ENCODE measurements around the gene ABCB6. TPM values are rescaled to one million over a fixed set of nuclear protein-coding genes. Genes with fewer than 3 reads are reported as not detected.

ABCB6 gene
- total RNA-seq, 4 donors from 2014 or later: 22.1 to 45.3 (median 31.6) TPM

- 40 to 71% methylated on average over 3 to 6 of the region's 6 CpGs for WGBS, 2 donors
- TF ChIP-seq, protein P1, sequence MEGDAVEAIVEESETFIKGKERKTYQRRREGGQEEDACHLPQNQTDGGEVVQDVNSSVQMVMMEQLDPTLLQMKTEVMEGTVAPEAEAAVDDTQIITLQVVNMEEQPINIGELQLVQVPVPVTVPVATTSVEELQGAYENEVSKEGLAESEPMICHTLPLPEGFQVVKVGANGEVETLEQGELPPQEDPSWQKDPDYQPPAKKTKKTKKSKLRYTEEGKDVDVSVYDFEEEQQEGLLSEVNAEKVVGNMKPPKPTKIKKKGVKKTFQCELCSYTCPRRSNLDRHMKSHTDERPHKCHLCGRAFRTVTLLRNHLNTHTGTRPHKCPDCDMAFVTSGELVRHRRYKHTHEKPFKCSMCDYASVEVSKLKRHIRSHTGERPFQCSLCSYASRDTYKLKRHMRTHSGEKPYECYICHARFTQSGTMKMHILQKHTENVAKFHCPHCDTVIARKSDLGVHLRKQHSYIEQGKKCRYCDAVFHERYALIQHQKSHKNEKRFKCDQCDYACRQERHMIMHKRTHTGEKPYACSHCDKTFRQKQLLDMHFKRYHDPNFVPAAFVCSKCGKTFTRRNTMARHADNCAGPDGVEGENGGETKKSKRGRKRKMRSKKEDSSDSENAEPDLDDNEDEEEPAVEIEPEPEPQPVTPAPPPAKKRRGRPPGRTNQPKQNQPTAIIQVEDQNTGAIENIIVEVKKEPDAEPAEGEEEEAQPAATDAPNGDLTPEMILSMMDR (IDR thresholded peaks at IDR 0.05): no peak
- TF ChIP-seq POLR2A (IDR thresholded peaks at IDR 0.05): no peak
- H3K4me3 ChIP-seq: no peak overlapping the region
- intact Hi-C loops (cut with DNase I): loop anchor here (10.0 kb wide), 1 partner anchor 46 kb away; the partner anchor contains the start of gene ABCB6
- H3K9me3 ChIP-seq: no peaks in the 10 kb centered on the region
- H3K4me1 ChIP-seq: peaks cover 0 to 20% (median 10%) of the 10 kb centered on the region in 3 donors
- peaks cover 6 to 22% (median 11%) of the 10 kb centered on the region in 3 donors for H3K36me3 ChIP-seq
- no peak overlapping the region for H3K27ac ChIP-seq
- H3K27me3 ChIP-seq: no peaks in the 10 kb centered on the region
- DNase-seq: no peak
Observed at GRCh38 chr2:219168526-219168925, 50.2 kb downstream of the ABCB6 start.

- peaks cover 0 to 20% (median 10%) of the 10 kb centered on the region in 3 donors for H3K4me1 ChIP-seq
- DNase-seq: no peak
- no peaks in the 10 kb centered on the region for H3K27me3 ChIP-seq
- H3K27ac ChIP-seq: no peak overlapping the region
- H3K4me3 ChIP-seq: no peak overlapping the region
- WGBS, 2 donors: 66 to 77% methylated on average over 3 to 5 of the region's 5 CpGs
- H3K36me3 ChIP-seq: peaks cover 5 to 17% (median 6%) of the 10 kb centered on the region in 3 donors
- intact Hi-C loops (cut with DNase I): loop anchor here (10.0 kb wide), 1 partner anchor 47 kb away; the partner anchor contains the start of gene ABCB6
- TF ChIP-seq, protein P1 (IDR thresholded peaks at IDR 0.05): no peak
- TF ChIP-seq POLR2A (IDR thresholded peaks at IDR 0.05): no peak
- H3K9me3 ChIP-seq: no peaks in the 10 kb centered on the region
Observed at GRCh38 chr2:219167997-219168396, 50.8 kb downstream of the ABCB6 start.

DNA sequence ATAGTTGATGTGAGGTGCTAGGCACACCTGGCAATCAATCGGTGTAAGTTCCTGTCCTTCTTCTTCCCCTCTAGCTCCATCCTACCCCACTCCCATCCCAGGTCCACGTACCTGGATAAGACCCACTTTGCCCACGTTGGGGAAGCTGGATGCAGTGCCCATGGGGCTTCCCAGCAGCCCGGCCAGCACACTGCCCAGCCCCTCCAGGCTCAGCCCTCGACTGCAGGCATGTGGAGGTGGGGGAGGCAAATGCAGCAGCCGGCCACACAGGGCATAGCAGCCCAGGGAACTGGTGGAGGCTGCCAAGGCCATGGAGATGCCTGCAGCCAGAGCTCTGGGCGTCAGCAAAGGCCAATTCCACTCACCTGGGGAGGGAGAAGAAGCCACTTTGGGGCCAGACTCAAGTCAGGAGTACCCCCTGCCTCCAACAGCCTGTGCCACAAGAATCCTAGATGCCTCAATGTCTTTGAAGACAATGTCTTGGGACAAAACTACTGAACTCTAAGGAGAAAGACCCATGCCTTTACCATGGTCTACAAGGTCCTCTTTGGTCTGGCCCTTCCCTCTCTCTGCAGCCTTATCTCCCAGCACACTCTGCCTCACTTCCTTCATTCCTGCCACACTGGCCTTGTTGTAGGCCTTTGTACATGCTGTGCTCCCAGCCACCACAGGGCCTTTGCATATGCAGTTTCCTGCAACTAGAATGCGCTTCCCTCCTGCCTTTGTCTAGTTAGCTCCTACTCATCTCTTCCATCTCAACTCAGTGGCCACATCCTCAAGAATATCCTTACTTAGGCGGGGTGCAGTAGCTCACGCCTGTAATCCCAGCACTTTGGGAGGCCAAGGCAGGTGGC lies 53.5 kb downstream of the ABCB6 start:
- WGBS, 2 donors: 57 to 81% methylated on average over 1 to 7 of the region's 10 CpGs
- H3K36me3 ChIP-seq: no peaks in the 10 kb centered on the region
- intact Hi-C loops (cut with DNase I): loop anchor here (10.0 kb wide), 1 partner anchor 50 kb away; the partner anchor contains the start of gene ABCB6
- TF ChIP-seq, protein P1 (IDR thresholded peaks at IDR 0.05): no peak
- no peak for TF ChIP-seq POLR2A (IDR thresholded peaks at IDR 0.05)
- no peak overlapping the region for H3K4me3 ChIP-seq
- H3K27me3 ChIP-seq: no peaks in the 10 kb centered on the region
- H3K27ac ChIP-seq: no peak overlapping the region
- no peaks in the 10 kb centered on the region for H3K9me3 ChIP-seq
- H3K4me1 ChIP-seq: peaks cover 0 to 8% (median 0%) of the 10 kb centered on the region in 3 donors
- no peak for DNase-seq

- no peak for TF ChIP-seq POLR2A (IDR thresholded peaks at IDR 0.05)
- TF ChIP-seq, protein P1 (IDR thresholded peaks at IDR 0.05): no peak
- WGBS, 2 donors: 89 to 93% methylated on average over 5 to 6 of the region's 6 CpGs
- Histone ChIP-seq H3K27ac (no peak overlapping the region), H3K36me3 (peaks cover 0 to under 1% (median 0%) of the 10 kb centered on the region in 3 donors), H3K27me3 (no peaks in the 10 kb centered on the region), H3K4me1 (peaks cover 4 to 17% (median 5%) of the 10 kb centered on the region in 3 donors), H3K9me3 (no peaks in the 10 kb centered on the region), H3K4me3 (no peak overlapping the region)
- intact Hi-C loops (cut with DNase I): loop anchor here (5.0 to 10.0 kb wide), 2 partner anchors 52 to 134 kb away; partner anchors contain the start of gene ABCB6
- DNase-seq: no peak
Observed at GRCh38 chr2:219163156-219163555, 55.6 kb downstream of the ABCB6 start.

DNA sequence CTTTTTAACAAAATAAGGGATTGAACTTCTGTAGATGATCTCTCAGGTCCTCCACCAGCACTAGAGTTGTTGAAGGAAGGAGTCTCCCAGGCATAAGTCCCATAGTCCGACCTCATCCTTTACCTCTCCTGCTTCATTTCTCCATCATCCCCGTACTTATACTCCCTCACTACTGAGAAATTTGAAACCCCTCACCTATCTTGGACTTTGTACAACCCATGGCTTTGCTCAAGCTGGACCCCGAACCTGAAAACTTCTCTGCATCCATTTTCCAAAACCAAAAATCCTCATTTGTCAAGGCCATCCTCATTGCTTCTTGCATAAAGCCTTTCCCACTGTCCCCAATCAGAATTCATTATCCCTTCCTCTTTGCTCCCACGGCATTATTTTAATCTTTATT lies 57.7 kb downstream of the ABCB6 start:
- intact Hi-C loops (cut with DNase I): loop anchor here (5.0 to 10.0 kb wide), 2 partner anchors 54 to 136 kb away; partner anchors contain the start of gene ABCB6
- H3K4me3 ChIP-seq: peak overlapping the region; percentile 59 to 88 (median 84)
- no peaks in the 10 kb centered on the region for H3K9me3 ChIP-seq
- peaks cover 4 to 17% (median 5%) of the 10 kb centered on the region in 3 donors for H3K4me1 ChIP-seq
- H3K27ac ChIP-seq: peak overlapping the region; percentile 87 to 98 (median 97)
- TF ChIP-seq POLR2A (IDR thresholded peaks at IDR 0.05): no peak
- TF ChIP-seq, protein P1 (IDR thresholded peaks at IDR 0.05): no peak
- no peaks in the 10 kb centered on the region for H3K27me3 ChIP-seq
- 65 to 69% methylated on average over 4 of the region's 4 CpGs for WGBS, 2 donors
- H3K36me3 ChIP-seq: peaks cover 0 to 21% (median 0%) of the 10 kb centered on the region in 3 donors
- DNase-seq: no peak
